ENCODE results near the gene RXFP4. TPM values are rescaled to one million over a fixed set of nuclear protein-coding genes. Genes with fewer than 3 reads are reported as not detected.

Gene RXFP4
- total RNA-seq, 1 experiment from 2014 or later, result not detected

- Histone ChIP-seq H2AFZ (no peak overlapping the region), H3K9me2 (ENCODE audit: insufficient read depth) (no peaks in the 10 kb centered on the region), H3K27me3 (ENCODE audit: insufficient read depth, low read depth) (no peaks in the 10 kb centered on the region), H3K4me2 (no peak overlapping the region), H3K4me1 (replicated peaks; ENCODE audit: insufficient read depth) (peaks cover 15% of the 10 kb centered on the region), H4K20me1 (ENCODE audit: insufficient read depth) (peaks cover 72% of the 10 kb centered on the region), H3F3A (ENCODE audit: insufficient read depth, low read depth) (peaks cover 80% of the 10 kb centered on the region), H3K9me3 (ENCODE audit: insufficient read depth, low read depth) (no peaks in the 10 kb centered on the region), H3K27ac (no peak overlapping the region), H3K79me2 (ENCODE audit: low read depth) (peaks cover 63% of the 10 kb centered on the region), H3K36me3 (ENCODE audit: low read depth) (peaks cover 56% of the 10 kb centered on the region), H3K4me3 (no peak overlapping the region)
- ChIA-PET CTCF (interaction anchor here (0.5 to 0.7 kb wide), 3 partner anchors 19 to 207 kb away, joined by 5 to 13 read pairs (median 10); no protein-coding TSS in a partner anchor), POLR2A (ENCODE audit: unreplicated experiment) (no interaction called here)
- DNase-seq, result no peak
- TF ChIP-seq EZH2 (IDR thresholded peaks at IDR 0.05; ENCODE audit: low read depth), result no peak
- TF ChIP-seq CTCF (conservative IDR thresholded peaks at IDR 0.05), result no peak
- intact Hi-C loops (cut with micrococcal nuclease; ENCODE audit: unreplicated experiment), result no loop called here
- no TSS peak for BruUV-seq (replicated peaks)
Measured at GRCh38 chr1:155968051-155968400, 26.6 kb downstream of the RXFP4 start.

GRCh38 chr1:155968670-155969069 is 27.2 kb downstream of the RXFP4 start:
- Histone ChIP-seq H3K79me2 (ENCODE audit: low read depth) (peaks cover 69% of the 10 kb centered on the region), H3K4me3 (no peak overlapping the region), H3K4me1 (replicated peaks; ENCODE audit: insufficient read depth) (peaks cover 15% of the 10 kb centered on the region; the same call in 1 of the 2 replicates), H3F3A (ENCODE audit: insufficient read depth, low read depth) (peaks cover 80% of the 10 kb centered on the region), H3K27ac (no peak overlapping the region), H3K4me2 (no peak overlapping the region), H3K9me2 (ENCODE audit: insufficient read depth) (no peaks in the 10 kb centered on the region), H2AFZ (no peak overlapping the region), H3K9me3 (ENCODE audit: insufficient read depth, low read depth) (no peaks in the 10 kb centered on the region), H3K36me3 (ENCODE audit: low read depth) (peaks cover 62% of the 10 kb centered on the region), H4K20me1 (ENCODE audit: insufficient read depth) (peaks cover 78% of the 10 kb centered on the region), H3K27me3 (ENCODE audit: insufficient read depth, low read depth) (no peaks in the 10 kb centered on the region)
- CTCF ChIA-PET, result no interaction called here
- no peak for DNase-seq
- POLR2A ChIA-PET (ENCODE audit: unreplicated experiment), result no interaction called here
- BruUV-seq (replicated peaks), result no TSS peak
- TF ChIP-seq CTCF (conservative IDR thresholded peaks at IDR 0.05), result no peak
- no peak for TF ChIP-seq EZH2 (IDR thresholded peaks at IDR 0.05; ENCODE audit: low read depth)
- intact Hi-C loops (cut with micrococcal nuclease; ENCODE audit: unreplicated experiment), result no loop called here

- TF ChIP-seq EZH2 (IDR thresholded peaks at IDR 0.05; ENCODE audit: low read depth) (no peak), CTCF (conservative IDR thresholded peaks at IDR 0.05) (no peak)
- Histone ChIP-seq H4K20me1 (ENCODE audit: insufficient read depth) (peaks cover 85% of the 10 kb centered on the region), H3K4me1 (replicated peaks; ENCODE audit: insufficient read depth) (peaks cover 16% of the 10 kb centered on the region), H3F3A (ENCODE audit: insufficient read depth, low read depth) (peaks cover 75% of the 10 kb centered on the region), H3K4me3 (no peak overlapping the region), H3K9me3 (ENCODE audit: insufficient read depth, low read depth) (no peaks in the 10 kb centered on the region), H3K36me3 (ENCODE audit: low read depth) (peaks cover 64% of the 10 kb centered on the region), H3K9me2 (ENCODE audit: insufficient read depth) (no peaks in the 10 kb centered on the region), H2AFZ (no peak overlapping the region), H3K4me2 (no peak overlapping the region), H3K27ac (no peak overlapping the region), H3K79me2 (ENCODE audit: low read depth) (peaks cover 76% of the 10 kb centered on the region), H3K27me3 (ENCODE audit: insufficient read depth, low read depth) (no peaks in the 10 kb centered on the region)
- DNase-seq, result no peak
- intact Hi-C loops (cut with micrococcal nuclease; ENCODE audit: unreplicated experiment), result no loop called here
- no TSS peak for BruUV-seq (replicated peaks)
- ChIA-PET CTCF (no interaction called here), POLR2A (ENCODE audit: unreplicated experiment) (no interaction called here)
Measured at GRCh38 chr1:155969377-155969791, 27.9 kb downstream of the RXFP4 start.
